HG02840 (cell line): ENCODE measurements around the gene CCDC71.

Experiments used
- ATAC-seq: cut with Tn5 transposase; IDR thresholded peaks from one replicate; pipeline ENCODE4 v1.9.1; 2021; ENCODE audit warnings: mild to moderate bottlenecking, moderate library complexity, moderate number of reproducible peaks; ENCODE audit not compliant: unreplicated experiment, low FRiP score

Gene CCDC71

DNA sequence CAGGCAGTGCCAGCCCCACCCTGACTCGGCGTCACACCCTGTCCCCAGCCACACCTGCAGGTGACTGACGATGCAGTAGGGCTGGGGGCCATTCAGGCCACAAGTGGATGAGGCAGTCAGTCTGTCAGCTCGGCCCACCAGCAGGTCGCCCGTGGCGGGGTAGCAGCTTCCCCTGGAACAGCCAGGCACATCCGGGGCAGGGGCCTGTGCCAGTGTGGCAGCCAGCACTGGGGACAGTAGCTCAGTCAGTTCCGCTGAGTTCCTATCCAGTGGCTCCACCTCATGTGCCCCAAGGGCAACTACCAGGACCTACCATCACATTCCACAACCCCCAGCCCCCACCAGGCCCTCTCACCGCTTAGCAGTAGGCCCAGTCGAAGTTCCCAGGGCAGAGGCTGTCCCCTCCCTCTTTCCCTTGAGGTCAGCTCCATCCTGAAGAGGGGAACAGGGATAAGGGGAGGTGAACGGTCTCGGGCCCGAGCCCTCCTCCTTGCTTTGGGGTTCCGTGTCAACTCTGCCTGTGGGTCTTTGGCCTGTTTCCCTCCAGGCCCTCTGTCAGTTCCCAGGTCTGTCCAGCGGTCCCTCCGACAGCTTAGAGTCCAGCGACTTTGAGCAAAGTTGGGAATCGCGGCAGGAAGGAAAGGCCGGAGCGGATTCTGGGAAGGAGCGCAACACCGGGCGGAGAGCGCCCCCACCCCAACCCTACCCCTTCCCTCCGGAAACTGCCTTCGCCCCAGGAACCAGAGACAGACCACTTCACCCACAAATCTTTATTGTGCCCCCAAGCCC lies 33.5 kb downstream of the CCDC71 start, which contains the start of gene LAMB2:
LAMB2 (minus strand) TSS at position 614 of the 789 bp plus-strand sequence; CDS start at position 431, 183 bp downstream.
- no peak for ATAC-seq

DNA sequence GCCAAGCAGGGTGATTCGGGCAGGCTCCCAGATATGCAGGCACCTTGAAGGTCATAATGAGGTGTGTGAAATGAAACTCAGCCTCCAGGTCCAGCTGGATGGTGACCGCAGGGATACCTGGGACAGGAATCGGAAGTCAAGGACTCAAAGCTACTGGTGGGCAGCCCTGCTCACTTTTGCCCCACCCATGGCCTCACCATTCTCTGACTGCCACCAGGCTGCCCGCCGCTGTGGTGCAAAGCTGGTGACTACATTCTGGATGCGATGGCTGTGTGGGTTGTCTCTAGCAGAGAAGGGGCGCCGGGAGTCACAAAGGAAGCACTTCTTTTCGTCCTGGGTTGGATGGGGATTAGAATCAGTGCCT lies 34.1 kb downstream of the CCDC71 start:
- no peak for ATAC-seq

DNA sequence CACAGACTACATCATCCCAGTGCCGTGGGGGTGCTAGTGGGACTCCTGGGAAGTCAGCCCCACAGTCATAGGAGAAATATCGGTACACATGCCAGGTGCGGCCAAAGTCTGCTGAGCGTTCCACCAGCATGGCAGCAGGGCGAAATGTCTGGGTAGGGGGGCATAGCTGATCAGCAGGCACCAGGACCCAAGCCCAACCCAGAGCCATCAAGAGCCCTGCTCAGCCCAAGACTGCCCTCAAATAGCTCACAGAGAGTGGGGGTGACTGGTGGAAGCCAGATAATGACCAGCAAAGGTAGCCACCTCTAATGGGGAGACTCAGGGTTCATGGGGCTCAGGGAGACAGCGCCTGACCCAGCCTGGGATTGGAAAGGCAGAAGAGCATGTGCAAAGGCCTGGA lies 34.6 kb downstream of the CCDC71 start:
- ATAC-seq: no peak

DNA sequence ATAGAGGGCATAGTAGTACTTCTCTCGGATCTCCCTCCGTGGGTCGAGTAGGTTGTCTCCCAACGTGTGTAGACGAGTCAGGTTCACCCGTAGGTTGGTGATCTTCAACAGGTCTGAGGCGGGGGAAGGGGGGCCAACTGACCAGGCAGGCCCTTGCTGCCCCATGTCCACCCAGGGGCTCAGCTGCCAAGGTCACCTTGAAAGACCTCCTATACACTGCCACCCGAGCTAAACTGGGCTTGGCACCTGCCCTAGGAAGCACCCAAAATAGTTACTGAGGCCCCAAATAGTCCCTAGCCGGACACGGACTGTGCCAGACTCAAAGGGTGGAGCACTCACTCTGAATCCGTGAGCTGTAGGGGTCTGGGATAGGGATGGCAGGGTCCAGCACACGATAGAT lies 35.1 kb downstream of the CCDC71 start:
- ATAC-seq: no peak

DNA sequence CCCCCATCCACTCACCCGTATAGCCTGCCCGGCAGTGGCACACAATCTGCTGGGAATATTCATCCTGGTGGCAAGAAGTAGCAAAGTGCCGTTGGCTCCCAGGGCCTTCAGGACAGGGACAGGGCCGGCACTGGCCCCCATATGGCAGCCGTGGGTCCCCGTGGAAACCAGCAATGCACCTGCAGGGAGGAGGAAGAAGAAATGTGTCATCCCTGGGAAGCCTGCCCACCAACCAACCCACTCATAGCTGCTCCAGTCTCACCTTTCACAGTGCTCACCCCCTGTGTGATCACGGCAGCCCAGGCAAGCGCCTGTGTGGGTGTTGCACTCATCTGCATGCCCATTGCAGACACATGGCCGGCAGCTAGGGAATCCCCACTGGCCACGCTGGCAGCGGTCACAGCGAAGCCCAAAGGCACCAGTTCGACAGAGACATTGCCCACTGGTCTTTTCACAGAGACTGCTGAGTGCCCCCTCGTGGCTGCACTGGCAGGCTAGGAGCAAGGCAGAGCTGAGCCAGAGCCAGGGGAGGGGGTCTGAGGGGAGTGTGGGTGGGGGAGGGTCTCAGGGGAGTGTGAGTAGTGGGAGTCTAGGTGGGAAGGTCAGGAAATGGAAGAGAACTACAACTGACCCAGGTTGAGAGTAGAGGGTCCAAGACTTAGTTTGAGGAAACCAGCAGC lies 41.0 kb downstream of the CCDC71 start:
- no peak for ATAC-seq

DNA sequence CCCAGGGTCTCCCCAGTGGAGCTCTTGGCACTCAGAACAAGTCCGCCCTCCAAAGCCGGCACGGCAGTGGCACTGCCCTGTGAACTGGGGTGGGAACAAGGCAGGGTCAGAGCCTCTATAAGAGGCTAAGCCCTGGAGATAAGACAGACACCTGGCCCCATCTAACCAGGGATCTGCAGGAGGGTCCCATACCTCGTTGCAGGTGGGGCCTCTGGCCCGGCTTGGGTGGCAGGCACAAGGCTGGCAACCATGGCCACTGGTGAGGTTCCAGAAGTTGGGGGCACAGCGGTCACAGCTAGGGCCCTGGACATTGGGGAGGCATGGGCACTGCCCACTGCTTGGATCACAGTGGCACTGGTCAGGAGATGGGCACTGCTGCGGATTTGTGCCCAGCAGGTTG lies 41.9 kb downstream of the CCDC71 start:
- no peak for ATAC-seq

DNA sequence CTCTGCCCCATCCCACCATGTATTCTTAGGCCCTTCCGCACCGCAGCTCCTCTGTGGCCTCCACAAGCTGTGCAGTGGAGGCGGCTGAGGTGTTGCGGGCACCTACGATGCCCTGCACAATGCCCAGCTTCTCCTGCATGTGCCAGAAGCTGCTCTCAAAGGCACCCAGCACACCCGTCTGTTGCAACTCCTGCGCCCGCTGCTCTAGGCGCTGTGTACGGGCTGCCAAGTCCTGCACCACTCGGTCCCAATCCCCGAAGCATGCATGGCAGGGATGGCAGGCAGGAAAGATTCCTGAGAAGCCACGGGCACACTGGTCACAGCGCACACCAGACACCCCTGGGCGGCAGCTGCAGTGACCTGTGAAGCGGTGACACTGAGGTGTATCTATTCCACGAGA lies 42.4 kb downstream of the CCDC71 start:
- ATAC-seq: no peak

DNA sequence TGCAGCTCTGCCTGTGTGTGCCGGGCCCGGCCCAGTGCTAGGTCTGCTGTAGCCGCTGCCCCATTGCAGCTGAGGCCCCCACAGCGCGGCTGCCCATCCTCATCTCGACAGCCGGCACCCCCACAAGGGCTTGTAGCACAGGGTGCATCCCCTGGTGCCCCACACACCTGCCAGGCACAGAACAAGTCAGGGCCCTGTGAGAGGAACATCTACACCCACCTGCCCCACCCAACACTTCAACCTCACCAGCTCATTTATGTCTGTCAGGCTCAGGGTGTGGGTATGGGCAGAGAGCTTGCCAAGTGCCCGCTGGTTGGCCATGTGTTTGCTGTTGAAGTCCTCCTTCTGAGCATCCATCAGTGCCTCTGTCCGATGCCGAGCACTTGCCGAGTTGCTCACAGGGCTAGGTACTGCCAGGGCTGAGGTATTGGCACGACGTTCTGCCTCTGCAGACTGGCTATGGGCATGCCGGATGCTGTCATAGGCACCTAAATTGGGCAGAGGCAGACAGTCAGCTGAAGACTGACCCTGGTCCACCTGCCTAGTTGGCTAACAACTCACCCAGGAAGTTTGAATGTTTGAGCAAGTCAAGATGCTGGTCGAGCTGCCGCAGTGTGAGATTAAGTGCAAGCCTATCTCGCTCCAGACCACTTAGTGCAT lies 43.1 kb downstream of the CCDC71 start:
- no peak for ATAC-seq

DNA sequence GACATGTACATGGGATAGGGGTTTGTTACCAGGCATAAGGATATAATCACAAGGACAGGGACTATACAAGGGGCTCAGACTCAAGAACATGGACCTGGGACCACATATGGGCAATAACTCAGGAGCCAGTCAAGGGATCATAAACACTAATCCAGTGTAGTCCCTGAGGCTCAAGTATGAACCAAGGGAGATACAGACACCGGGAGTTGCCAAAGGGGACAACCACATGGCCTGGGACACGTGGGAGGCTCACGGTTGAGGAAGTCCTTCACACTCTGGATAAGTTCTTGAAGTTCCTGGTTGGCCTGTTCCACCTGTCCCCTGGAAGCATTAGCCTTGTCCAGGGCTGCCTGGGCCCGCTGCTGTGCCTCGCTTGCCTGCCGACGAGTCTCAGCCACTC lies 43.7 kb downstream of the CCDC71 start:
- ATAC-seq: no peak

DNA sequence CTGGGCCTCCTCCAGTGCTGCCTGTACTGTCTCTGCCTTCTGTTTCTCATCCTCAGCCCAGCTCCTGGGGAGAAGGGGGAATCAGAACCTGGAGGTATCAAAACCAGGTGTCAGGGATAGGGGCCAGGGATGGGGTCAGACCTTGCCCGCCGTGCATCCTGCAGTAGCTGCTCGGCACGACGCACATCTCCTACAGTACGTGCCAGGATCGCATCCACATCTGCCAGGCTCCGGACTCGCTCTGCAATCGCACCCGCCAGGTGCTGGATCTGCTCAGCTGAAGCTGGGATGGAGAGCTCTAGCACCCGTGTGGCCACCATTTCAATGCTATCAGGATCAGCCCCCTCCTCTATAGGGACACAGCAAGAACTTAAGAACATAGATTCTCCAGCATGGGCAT lies 44.1 kb downstream of the CCDC71 start:
- no peak for ATAC-seq

DNA sequence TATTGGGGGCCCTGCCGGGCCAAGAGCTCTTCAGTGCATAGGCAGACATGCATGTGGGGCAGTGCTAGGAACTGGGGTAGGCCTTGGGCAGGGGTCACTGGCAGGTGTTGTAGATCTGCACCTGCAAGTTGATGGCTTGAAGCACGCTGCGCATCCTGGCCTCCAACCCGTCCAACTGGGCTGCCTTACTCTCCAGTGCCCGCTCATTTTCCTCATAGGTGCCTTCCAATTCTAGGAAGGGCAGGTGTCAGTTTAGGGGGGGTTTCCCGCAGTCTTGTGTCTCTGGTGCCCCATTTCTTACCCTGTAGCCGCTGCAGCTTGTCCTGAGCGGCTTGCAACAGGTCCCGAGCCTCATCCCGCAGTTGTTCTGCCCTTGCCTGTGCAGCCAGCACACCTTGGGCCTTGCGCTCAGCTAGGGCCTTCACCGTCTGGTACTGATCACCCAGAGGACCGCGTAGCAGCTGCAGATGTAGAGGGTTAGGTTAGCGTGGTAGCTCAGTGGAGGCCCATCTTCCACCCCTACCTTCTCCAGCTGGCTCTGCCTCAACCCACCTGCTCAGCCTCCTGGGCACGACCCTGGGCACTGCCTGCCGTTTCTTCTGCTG lies 44.9 kb downstream of the CCDC71 start:
- no peak for ATAC-seq

DNA sequence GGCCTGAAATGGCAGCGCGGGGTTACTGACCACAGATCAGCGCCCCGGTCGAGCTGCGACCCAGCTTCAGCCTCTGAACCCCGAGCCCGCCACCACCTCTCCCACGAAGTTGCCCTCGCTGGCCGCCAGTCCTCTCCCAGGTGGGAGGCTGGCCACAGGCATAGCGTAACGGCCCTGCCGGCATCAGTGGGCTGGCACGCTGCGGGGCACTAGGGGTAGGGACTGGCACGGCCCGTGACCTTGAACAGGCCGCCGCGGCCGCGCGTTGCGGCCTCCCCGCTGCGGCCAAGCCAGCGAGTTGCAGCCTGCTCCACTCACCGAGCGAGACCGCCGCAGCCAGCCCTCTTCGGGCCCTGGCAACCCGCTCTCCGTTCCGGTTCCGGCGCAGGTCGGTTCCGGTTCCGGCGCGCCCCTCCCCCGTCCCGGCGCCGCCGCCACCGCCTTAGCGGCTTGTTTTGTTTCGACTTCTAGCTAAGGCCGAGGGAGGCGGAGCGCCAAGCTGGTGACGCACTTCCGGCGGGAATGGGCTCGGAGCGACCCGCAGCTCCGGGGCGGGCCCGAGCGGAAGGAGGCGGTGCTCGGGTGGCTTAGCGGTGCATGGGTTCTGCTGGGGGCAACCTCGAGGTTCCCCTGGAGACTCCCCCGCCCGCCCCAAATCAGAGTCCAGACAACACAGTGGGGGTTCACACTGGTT lies 45.5 kb downstream of the CCDC71 start, which contains the start of gene USP19:
USP19 (minus strand) TSS at position 386 of the 694 bp plus-strand sequence. CDS start 1,678 bp downstream, outside the sequence.
- peak; percentile 81 for ATAC-seq

DNA sequence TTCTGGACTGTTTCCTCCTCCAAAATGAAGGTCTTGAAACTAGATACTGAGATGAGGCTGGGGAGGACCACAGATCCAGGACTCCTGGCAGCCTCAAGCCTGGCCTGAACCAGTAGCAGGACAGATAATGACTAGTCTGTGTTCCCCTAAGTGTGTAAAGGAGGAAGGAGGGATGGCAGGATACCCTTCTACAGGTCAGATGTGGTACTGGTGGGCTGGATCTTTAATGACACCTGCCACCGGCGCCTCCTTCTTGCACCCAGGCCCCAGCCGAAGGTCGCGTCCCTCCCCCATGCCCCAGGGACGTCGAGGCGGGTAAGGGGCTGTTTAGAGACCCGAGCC lies 46.1 kb downstream of the CCDC71 start:
- ATAC-seq: peak; percentile 2

DNA sequence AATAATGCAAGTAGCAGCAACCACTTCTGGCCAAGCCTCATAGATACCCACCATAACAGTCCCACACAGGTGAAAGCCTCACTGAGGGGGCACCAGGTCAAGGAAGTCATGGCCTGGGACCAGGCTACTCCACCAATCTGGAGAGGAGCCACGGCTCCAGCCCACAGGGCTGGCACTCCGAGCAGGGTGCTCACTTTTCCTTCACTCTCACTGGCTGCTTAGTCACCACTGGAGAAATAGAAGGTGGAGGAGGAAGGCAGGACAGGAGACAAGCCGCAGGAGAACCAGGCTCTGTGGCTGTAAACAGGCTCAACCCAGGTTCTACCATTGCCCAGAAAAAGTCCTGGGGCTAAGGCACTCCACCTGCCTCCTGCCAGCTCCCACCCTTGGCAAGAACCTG lies 46.7 kb downstream of the CCDC71 start:
- ATAC-seq: no peak

DNA sequence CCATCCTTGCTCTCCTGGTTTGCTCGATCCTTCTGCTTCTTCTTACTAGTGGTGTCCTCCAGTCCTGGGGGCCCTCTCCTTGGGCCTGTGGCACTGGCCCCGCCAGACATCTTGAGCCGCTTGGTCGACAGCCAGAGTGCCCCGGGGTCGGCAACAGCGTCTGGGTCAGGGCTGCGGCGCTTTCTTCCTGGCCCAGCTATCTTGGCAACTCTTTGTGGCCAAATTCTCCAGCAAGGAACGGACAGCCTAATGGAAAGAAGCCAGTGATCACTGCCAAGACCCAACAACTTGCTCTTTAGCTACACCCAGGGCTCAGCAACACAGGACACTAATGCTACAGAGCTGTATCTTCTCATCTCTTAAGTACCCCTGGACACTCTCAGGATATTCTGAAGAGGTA lies 47.1 kb downstream of the CCDC71 start:
- no peak for ATAC-seq
